GM21447 (cell line): Measurements from ENCODE around the gene NOX4.
"Not testable (repeated sequence)": the region's sequence is repeated elsewhere in the genome, so short reads cannot be mapped to it uniquely, and the experiment has no call there.

ENCODE experiments used
- ATAC-seq: cut with Tn5 transposase; IDR thresholded peaks from one replicate; pipeline ENCODE4 v1.9.1; 2021; ENCODE audit not compliant: unreplicated experiment

NOX4 gene

DNA sequence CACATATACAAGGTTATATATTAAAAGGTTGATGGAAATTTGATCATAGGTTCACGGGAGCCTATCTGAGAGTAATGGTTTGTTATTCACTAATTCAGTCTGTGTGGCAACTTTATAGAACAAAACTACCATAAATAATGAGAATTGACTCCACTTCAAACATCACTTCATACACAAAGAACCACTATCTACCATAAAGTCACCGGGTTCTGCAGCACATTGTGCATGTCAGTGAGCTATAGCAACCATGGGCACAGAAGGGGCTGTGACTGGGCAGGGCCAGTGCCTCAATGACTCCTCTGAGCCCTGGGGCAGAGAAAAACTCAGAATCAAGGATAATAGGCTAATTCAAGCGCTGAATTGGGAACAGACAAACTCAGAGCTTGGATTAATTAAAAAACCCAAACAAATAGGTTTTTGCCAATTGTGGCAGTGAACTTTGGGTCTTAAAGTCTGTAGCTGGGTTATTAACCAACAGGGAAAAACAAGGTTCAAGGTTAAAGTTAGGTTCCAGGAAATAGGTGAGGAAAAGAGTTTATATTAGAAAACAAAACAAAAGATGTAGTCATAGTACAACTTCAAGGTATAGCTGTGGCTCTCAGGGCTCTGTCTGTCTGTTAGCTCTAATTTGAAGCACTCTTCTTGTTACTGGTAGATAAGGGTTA is 181.7 kb downstream of the NOX4 start:
- ATAC-seq, result not testable (repeated sequence)

DNA sequence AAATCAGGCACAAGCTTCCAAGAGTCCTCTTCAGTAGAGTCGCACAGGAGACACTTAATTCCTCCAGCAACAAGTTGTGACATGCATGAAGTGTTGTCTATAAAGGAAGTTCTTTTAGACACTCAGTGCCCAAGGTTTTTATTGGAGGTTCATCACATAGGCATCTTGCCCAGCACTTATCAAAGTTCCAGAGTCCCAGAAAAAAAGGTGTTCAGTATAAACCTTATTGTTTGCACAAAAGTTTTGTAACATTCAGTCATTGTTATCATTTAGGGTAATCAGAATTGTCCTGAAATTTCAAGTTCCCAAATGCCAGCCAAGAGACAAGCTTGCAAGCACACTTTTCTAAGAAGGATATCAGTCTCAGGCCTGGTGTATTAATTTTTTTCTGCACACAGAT is 182.9 kb downstream of the NOX4 start:
- not testable (repeated sequence) for ATAC-seq

DNA sequence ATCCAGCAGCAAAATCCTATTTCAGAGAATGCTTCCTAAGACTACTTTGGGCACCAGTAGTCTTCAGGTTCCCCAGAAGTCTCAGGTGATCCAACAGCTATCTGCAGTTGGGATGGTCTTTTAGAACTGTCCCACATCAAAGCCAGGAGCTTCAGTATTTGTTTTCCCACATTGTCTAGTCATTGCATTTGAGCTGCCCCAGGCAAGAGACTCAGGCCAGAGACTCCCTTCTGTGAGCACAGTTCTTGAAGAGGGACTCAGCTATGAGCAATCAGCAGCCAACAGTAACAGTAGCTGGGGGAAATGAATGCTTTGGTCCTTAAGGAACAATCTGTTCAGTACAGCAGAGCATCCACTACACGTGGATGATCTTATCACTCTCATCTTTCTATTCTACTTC is 188.1 kb downstream of the NOX4 start:
- ATAC-seq, result not testable (repeated sequence)

DNA sequence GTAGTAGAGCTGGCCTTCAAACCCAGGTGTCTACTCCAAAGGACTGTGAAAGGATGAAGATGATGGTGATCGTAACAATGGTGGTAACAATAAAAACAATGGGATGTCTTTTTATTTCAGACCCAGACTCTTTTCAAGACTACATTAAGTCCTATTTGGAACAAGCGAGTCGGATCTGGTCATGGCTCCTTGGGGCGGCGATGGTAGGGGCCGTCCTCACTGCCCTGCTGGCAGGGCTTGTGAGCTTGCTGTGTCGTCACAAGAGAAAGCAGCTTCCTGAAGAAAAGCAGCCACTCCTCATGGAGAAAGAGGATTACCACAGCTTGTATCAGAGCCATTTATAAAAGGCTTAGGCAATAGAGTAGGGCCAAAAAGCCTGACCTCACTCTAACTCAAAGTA is 196.2 kb downstream of the NOX4 start:
- ATAC-seq, result not testable (repeated sequence)

DNA sequence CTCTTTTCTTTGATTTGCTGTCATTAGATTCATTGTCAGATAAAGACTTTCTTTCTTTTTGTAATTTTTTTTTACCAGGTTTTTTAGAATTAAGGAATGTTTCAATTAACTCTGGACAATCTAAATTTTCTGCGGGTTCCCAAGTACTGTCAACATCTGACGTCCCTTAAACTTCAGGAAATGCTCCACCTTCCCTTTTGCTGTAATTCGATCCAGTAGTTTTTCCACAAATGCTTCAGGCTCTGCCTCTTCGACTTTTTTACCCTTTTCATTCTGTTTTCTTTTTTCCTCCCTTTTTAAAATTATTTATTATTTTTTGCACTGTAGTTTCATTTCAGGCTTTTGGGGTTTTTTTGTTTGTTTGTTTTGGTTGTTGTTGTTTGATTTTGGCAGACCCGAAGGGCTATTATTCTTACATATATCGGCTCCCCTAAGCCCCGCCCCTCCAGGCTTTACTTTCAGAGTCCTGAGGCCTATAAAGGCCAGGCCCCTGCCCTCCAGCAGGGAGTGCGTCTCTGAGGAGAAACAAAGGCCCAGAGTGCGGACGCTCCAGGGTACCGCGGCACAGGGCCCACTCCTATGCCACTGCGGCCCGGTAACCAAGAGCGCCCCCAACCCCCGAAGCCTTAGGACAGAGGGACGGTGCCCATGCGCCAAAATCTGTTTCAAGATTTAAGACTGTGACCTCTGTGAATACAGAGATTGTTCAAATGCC is 197.1 kb downstream of the NOX4 start:
- no peak for ATAC-seq

DNA sequence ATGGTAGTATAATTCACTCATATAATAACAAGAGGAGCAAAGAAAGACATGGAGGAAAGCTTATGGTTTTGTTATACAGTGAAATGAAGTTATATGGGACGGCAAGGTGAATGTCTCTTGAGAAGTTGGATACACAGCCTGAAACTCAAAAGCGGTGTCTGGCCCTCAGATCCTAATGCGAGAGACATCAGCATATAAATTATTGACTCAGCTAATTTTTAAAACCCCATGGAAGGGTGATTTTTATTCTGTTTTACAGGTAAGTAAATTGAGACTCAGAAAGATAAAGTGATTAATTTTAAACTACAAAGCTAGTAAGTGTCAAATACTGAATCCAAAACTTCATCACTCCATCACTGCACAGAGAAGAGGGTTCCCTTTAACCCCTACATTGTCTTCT is 203.2 kb downstream of the NOX4 start:
- ATAC-seq, result not testable (repeated sequence)

DNA sequence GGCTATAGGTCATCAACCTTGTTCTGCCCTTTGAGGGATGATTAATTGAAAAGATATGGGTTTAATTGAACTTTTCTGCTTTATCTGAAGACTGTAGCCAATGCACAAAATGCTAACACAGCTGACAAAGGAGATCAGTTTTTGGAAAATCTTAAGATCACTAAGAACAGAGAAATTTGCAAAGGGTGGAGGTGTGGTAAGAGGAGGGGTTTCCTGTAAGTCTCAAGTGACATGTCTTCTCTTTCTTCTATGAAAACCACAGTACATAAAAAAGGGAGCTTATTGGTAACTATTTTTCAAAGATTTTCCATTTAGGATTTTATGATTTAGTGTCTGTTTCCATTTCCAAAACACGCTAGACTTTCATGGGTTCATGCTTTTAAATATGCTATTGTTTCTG is 204.6 kb downstream of the NOX4 start:
- not testable (repeated sequence) for ATAC-seq

DNA sequence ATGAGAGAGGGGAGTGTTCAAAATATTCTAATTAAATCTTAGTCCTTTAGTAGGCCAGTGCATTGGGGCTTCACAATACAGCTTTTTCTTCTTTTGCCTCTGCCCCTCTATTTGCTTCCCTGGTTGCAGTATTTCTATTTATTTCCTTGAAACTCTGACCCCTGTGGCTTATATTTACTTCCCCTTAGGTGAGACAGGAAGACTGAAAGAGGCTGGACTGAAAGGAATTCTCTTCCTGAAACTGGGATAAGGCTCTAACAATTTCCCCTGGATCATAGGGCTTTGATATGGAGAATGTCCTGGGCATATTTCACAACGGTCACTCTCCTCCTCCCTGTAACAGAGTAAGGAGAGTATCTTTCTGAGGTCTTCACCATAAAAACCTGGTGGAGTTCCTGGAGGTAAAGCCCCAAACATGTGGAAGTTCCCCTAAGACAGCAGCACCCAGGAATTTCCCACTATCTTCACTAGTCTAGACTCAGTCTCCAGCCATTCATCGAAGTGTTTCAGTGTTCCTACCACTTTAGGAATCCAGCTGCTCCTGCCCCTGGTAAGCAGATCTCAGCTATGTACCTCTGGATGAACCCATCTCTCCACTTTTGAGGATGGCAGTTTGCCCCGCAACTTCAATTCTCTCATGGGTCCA is 210.0 kb downstream of the NOX4 start:
- ATAC-seq, result not testable (repeated sequence)

DNA sequence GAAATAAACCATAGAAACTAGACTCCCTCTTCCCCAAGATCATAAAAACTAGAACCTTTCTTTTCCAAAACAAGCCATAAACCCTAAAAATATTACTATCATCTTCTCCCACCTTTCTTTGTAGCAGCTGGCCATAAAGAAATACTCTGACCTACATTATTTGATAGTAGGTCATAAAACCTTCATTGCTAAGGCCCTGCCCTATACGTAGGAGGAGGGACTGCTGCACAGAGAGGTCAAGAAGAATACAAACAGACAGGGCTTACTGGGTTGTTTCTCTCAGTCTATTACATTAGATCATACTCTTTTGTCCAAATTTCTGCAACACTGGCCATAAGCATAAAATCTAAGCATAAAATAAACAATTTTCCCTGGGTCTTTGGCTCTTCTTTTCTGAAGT is 212.0 kb downstream of the NOX4 start:
- ATAC-seq, result no peak

DNA sequence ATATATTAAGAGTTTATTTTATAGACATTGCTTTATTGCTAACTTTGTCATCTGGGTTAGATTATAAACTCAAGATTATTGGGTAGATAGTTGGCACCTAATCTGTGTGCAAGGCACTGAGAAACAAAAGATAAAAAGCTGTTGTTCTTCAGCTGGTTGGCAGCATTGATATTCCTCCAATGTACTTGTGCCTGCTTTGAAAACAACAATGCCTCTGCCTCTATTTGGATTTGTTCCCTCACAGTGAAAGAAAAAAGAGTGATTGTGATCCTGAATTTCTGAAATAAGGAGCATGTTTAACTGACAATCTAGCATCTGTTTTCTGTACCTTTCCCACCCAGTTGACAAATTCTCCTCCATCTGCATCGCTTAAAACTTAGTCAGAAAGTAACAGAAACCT is 215.2 kb downstream of the NOX4 start:
- no peak for ATAC-seq
